K562 (cell line): ENCODE measurements around the gene MIER2. TPM values are rescaled to one million over a fixed set of nuclear protein-coding genes. Genes with fewer than 3 reads are reported as not detected.

Source experiments
- ATAC-seq: fragments of 200-7000 bp; cut with Tn5 transposase; 3 replicates; pipeline ENCODE4 v1.9.1; 2020; ENCODE audit warnings: moderate library complexity
- BruUV-seq: library from RNA; stranded (reverse); fragments of 400-500 nt; replicated peaks from 2 replicates; lab custom pipeline; 2021; lab: Mats Ljungman, UMichigan
- CTCF ChIA-PET: fragments of 300-600 bp; formaldehyde crosslinking; extraction: SDS; loops from one replicate; lab custom pipeline; 2021; ENCODE audit warnings: low intra/inter-chr PET ratio; lab: Yijun Ruan, JAX
- POLR2A ChIA-PET: fragments of 300-600, 350-650 bp; sonication (Branson Sonifier 250); formaldehyde crosslinking; extraction: SDS; loops from one replicate; lab custom pipeline; 2021; ENCODE audit warnings: antibody characterized with exemption, inconsistent platforms; lab: Yijun Ruan, JAX
- DNase-seq, 4 experiments: peaks; one replicate each; pipeline versions ENCODE4 v3.0.0 to v3.0.0-alpha.2; 2011 to 2018; ENCODE audit warnings: low spot score in 3 of 4, mixed read lengths in 3 of 4; ENCODE audit errors: extremely low read depth in 1 of 4
- FAIRE-seq: peaks from 2 replicates; lab custom pipeline; 2011; peaks lifted over from hg19 to GRCh38; lab: Jason Lieb, UNC
- H2AFZ ChIP-seq: 2 replicates; pipeline ENCODE4 v1.6.0; 2011; ENCODE audit warnings: low read depth, low read length, control low read depth, inconsistent platforms
- H3K27ac ChIP-seq: fragments of 200-600 bp; 3 replicates; pipeline ENCODE4 v1.8.0; 2011; ENCODE audit warnings: low read depth, mild to moderate bottlenecking, control low read depth, inconsistent platforms, low read length, moderate library complexity, mixed read lengths; ENCODE audit errors: extremely low read depth
- H3K27me3 ChIP-seq, 2 experiments: fragments of 300-600 bp in 1 of 2; 2 replicates in 1 of 2; 3 replicates in 1 of 2; pipeline versions ENCODE4 v1.6.0 to v1.8.0; 2011; ENCODE audit warnings: inconsistent platforms in 2 of 2, low read length in 2 of 2, mild to moderate bottlenecking in 1 of 2, mixed read lengths in 1 of 2, moderate library complexity in 1 of 2; ENCODE audit not compliant: control insufficient read depth in 2 of 2, insufficient read depth in 2 of 2
- H3K36me3 ChIP-seq: fragments of 300-600 bp; 3 replicates; pipeline ENCODE4 v1.8.0; 2011; ENCODE audit warnings: mild to moderate bottlenecking, low read length, inconsistent platforms; ENCODE audit not compliant: control insufficient read depth, insufficient read depth
- H3K4me1 ChIP-seq, 2 experiments: fragments of 200-600 bp in 1 of 2; replicated peaks in 1 of 2; 2 replicates in 1 of 2; 3 replicates in 1 of 2; pipeline versions ENCODE4 v1.5.1 to v1.8.0; 2011; ENCODE audit warnings: inconsistent platforms in 2 of 2, low read length in 2 of 2, mild to moderate bottlenecking in 1 of 2, mixed read lengths in 1 of 2, moderate library complexity in 1 of 2; ENCODE audit not compliant: control insufficient read depth in 2 of 2, insufficient read depth in 2 of 2
- H3K4me2 ChIP-seq: 2 replicates; pipeline ENCODE4 v1.6.1; 2011; ENCODE audit warnings: low read length, control low read depth, inconsistent platforms, mixed read lengths; ENCODE audit not compliant: insufficient read depth
- H3K4me3 ChIP-seq: fragments of 200-600 bp; sonication (generic), shearing (Covaris generic); 2 replicates; pipeline ENCODE4 v1.5.1; 2016; ENCODE audit warnings: control low read depth, inconsistent platforms
- H3K79me2 ChIP-seq: fragments of 200-600 bp; 3 replicates; pipeline ENCODE4 v1.8.0; 2011; ENCODE audit warnings: low read length, inconsistent platforms; ENCODE audit not compliant: control insufficient read depth, insufficient read depth
- H3K9ac ChIP-seq, 2 experiments: 2 replicates each; pipeline versions ENCODE4 v1.6.0 to v1.6.1; 2011; ENCODE audit warnings: low read depth in 2 of 2, low read length in 2 of 2, control low read depth in 1 of 2, inconsistent platforms in 1 of 2, mild to moderate bottlenecking in 1 of 2, mixed read lengths in 1 of 2; ENCODE audit not compliant: insufficient read depth in 1 of 2
- H3K9me1 ChIP-seq: one replicate; pipeline ENCODE4 v1.6.0; 2011; ENCODE audit warnings: inconsistent platforms, mild to moderate bottlenecking, low read length, moderate library complexity; ENCODE audit not compliant: control insufficient read depth, insufficient read depth
- H3K9me3 ChIP-seq: replicated peaks from 2 replicates; pipeline ENCODE4 v1.5.1; 2011; ENCODE audit warnings: low read depth, low read length, inconsistent platforms; ENCODE audit not compliant: control insufficient read depth, insufficient read depth
- H4K20me1 ChIP-seq: replicated peaks from 2 replicates; pipeline ENCODE4 v1.6.1; 2011; ENCODE audit warnings: low read length, inconsistent platforms, mixed read lengths; ENCODE audit not compliant: control insufficient read depth, insufficient read depth
- ESRRB ChIP-seq: fragments of 250-450 bp; sonication (Bioruptor Pico); IDR thresholded peaks from 2 replicates; pipeline ENCODE4 v1.5.0; 2020; ENCODE audit warnings: mild to moderate bottlenecking, moderate library complexity, borderline replicate concordance
- ZNF280B ChIP-seq: fragments of 250-450 bp; sonication (Bioruptor Pico); IDR thresholded peaks from 2 replicates; pipeline ENCODE4 v1.5.1; 2021; ENCODE audit warnings: mild to moderate bottlenecking
- ZNF408 ChIP-seq: fragments of 250-450 bp; sonication (Bioruptor Pico); IDR thresholded peaks from 2 replicates; pipeline ENCODE4 v1.4.0; 2020; ENCODE audit warnings: low read depth, mild to moderate bottlenecking, moderate library complexity
- ZNF764 ChIP-seq: fragments of 250-450 bp; sonication (Bioruptor Pico); IDR thresholded peaks from 2 replicates; pipeline ENCODE4 v1.4.0; 2020; ENCODE audit warnings: low read depth, mild to moderate bottlenecking, moderate library complexity
- WGBS: fragments of 100-300 bp; shearing (Covaris generic); methylation state at CpG from one replicate; pipeline ENCODE4 v1.1.6; 2016; ENCODE audit warnings: low coverage, mixed read lengths; ENCODE audit not compliant: insufficient coverage; ENCODE audit errors: missing lambda C conversion rate; 5-methylcytosine and 5-hydroxymethylcytosine counted together
- in situ Hi-C: fragments of 300-500 bp; cut with MboI; formaldehyde crosslinking; loops from 4 replicates; pipeline ENCODE4 v1.15.0; 2018; ENCODE audit warnings: inconsistent platforms, mixed read lengths
- intact Hi-C: fragments of 100-400 bp; cut with micrococcal nuclease; formaldehyde crosslinking; loops from 2 replicates; pipeline ENCODE4 v1.14.2; 2022
- polyA plus RNA-seq, 8 experiments: library from polyadenylated mRNA; depleted of rRNA in 4 of 8; stranded (reverse) in 5 of 8; unstranded in 3 of 8; fragments of >200 nt; fragmentation: Nextera tagmentation in 2 of 8; fragmentation: Illumina TruSeq in 1 of 8; extraction: Ambion mirVana in 2 of 8; extraction: Trizol in 1 of 8; gene quantifications; 2 replicates each; pipeline versions ENCODE4 v1.2.1 to v1.2.3, GENCODE V29; 2011 to 2014; ENCODE audit warnings: inconsistent platforms in 1 of 8, missing spikeins in 1 of 8
- total RNA-seq, 7 experiments: library from RNA; depleted of rRNA in 6 of 7; stranded (reverse); fragments of >200 nt in 6 of 7; fragmentation: Illumina TruSeq in 2 of 7; extraction: Trizol in 2 of 7; gene quantifications; 2 replicates each; pipeline versions ENCODE4 v1.2.1 to v1.2.3, GENCODE V29; 2011 to 2021; ENCODE audit warnings: low replicate concordance in 1 of 7
- TF ChIP-seq, protein P1 (sequence below): sonication (generic); formaldehyde crosslinking; IDR thresholded peaks from 2 replicates; pipeline ENCODE4 v1.4.0; 2020; ENCODE audit warnings: mild to moderate bottlenecking, missing genetic modification reagents
- TF ChIP-seq, protein P2 (sequence below): sonication (generic); formaldehyde crosslinking; IDR thresholded peaks from 2 replicates; pipeline ENCODE4 v1.8.1; 2023; ENCODE audit warnings: missing genetic modification reagents, mild to moderate bottlenecking, borderline replicate concordance
- TF ChIP-seq, protein P3 (sequence below): fragments of 250-450 bp; sonication (Bioruptor Pico); IDR thresholded peaks from 2 replicates; pipeline ENCODE4 v1.4.0; 2020

Gene MIER2
- total and polyA plus RNA-seq, 9 of the 15 experiments (the other 6 are each of a cell fraction or from before 2014, with no cell fraction given) = 0.46 to 34.7 (median 15.6) TPM

- TF ChIP-seq, protein P1, sequence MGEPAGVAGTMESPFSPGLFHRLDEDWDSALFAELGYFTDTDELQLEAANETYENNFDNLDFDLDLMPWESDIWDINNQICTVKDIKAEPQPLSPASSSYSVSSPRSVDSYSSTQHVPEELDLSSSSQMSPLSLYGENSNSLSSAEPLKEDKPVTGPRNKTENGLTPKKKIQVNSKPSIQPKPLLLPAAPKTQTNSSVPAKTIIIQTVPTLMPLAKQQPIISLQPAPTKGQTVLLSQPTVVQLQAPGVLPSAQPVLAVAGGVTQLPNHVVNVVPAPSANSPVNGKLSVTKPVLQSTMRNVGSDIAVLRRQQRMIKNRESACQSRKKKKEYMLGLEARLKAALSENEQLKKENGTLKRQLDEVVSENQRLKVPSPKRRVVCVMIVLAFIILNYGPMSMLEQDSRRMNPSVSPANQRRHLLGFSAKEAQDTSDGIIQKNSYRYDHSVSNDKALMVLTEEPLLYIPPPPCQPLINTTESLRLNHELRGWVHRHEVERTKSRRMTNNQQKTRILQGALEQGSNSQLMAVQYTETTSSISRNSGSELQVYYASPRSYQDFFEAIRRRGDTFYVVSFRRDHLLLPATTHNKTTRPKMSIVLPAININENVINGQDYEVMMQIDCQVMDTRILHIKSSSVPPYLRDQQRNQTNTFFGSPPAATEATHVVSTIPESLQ (CRISPR knock-in tag) = no peak
Observed at GRCh38 chr19:373391-374182, 29.0 kb upstream of the MIER2 start (continued).

DNA sequence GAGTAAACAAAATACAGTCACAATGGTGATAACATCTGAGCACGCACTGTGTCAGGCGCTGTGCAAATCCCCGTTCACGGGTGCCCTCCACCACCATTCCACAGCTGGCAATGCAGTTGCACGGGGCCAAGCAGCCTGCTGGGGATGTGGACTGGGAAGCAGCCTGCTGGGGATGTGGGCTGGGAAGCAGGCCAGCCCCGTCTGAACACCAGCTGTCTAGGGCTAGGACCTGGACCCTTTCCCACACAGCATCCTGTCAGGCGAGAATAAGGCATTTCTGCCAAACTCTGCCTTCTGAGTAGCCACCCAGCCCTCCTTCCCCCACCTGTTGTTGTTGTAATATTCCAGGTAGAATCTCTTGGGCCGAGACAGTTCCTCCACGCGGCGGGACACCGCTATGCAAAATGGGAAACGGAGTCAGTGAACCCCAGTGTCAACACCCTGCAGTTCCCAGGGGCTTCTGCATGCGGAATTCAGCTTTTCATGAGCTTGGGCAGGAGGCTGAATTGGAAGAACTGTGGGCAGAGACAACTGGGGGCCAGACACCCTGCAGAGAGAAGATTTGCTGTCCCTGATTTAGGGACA lies 27.8 kb upstream of the MIER2 start:
- Histone ChIP-seq H3K4me2 (no peak overlapping the region), H3K4me1 (peaks cover 0 to 33% of the 10 kb centered on the region in 2 experiments; a peak in 2 of 5 replicates), H3K9ac (no peak overlapping the region), H2AFZ (no peak overlapping the region), H3K36me3 (no peaks in the 10 kb centered on the region), H3K27ac (no peak overlapping the region), H3K79me2 (no peaks in the 10 kb centered on the region), H3K9me3 (no peaks in the 10 kb centered on the region), H3K27me3 (peaks cover 69 to 88% of the 10 kb centered on the region in 2 experiments), H3K9me1 (no peaks in the 10 kb centered on the region), H3K4me3 (no peak overlapping the region), H4K20me1 (no peaks in the 10 kb centered on the region; the same call in 1 of the 2 replicates)
- BruUV-seq = no TSS peak
- CTCF ChIA-PET = interaction anchor here (0.9 kb wide), 1 partner anchor 380 kb away, joined by 3 read pairs; no protein-coding TSS in a partner anchor
- in situ Hi-C loops (no loop called here), intact Hi-C loops (no loop called here)
- 7% methylated on average over 14 of the region's 14 CpGs for WGBS
- FAIRE-seq = no peak
- ATAC-seq = no peak
- DNase-seq = no peak
- POLR2A ChIA-PET = no interaction called here
- TF ChIP-seq, protein P2, sequence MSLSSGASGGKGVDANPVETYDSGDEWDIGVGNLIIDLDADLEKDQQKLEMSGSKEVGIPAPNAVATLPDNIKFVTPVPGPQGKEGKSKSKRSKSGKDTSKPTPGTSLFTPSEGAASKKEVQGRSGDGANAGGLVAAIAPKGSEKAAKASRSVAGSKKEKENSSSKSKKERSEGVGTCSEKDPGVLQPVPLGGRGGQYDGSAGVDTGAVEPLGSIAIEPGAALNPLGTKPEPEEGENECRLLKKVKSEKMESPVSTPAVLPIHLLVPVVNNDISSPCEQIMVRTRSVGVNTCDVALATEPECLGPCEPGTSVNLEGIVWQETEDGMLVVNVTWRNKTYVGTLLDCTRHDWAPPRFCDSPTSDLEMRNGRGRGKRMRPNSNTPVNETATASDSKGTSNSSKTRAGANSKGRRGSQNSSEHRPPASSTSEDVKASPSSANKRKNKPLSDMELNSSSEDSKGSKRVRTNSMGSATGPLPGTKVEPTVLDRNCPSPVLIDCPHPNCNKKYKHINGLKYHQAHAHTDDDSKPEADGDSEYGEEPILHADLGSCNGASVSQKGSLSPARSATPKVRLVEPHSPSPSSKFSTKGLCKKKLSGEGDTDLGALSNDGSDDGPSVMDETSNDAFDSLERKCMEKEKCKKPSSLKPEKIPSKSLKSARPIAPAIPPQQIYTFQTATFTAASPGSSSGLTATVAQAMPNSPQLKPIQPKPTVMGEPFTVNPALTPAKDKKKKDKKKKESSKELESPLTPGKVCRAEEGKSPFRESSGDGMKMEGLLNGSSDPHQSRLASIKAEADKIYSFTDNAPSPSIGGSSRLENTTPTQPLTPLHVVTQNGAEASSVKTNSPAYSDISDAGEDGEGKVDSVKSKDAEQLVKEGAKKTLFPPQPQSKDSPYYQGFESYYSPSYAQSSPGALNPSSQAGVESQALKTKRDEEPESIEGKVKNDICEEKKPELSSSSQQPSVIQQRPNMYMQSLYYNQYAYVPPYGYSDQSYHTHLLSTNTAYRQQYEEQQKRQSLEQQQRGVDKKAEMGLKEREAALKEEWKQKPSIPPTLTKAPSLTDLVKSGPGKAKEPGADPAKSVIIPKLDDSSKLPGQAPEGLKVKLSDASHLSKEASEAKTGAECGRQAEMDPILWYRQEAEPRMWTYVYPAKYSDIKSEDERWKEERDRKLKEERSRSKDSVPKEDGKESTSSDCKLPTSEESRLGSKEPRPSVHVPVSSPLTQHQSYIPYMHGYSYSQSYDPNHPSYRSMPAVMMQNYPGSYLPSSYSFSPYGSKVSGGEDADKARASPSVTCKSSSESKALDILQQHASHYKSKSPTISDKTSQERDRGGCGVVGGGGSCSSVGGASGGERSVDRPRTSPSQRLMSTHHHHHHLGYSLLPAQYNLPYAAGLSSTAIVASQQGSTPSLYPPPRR = no peak
- no peak for TF ChIP-seq ESRRB
- TF ChIP-seq, protein P3, sequence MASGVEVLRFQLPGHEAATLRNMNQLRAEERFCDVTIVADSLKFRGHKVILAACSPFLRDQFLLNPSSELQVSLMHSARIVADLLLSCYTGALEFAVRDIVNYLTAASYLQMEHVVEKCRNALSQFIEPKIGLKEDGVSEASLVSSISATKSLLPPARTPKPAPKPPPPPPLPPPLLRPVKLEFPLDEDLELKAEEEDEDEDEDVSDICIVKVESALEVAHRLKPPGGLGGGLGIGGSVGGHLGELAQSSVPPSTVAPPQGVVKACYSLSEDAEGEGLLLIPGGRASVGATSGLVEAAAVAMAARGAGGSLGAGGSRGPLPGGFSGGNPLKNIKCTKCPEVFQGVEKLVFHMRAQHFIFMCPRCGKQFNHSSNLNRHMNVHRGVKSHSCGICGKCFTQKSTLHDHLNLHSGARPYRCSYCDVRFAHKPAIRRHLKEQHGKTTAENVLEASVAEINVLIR = no peak
- no peak for TF ChIP-seq ZNF408 (CRISPR knock-in tag)
- TF ChIP-seq ZNF764 (CRISPR knock-in tag) = no peak
- TF ChIP-seq ZNF280B (CRISPR knock-in tag) = no peak
